G401 (cell line): ENCODE data around the gene TREML4. TPM values are rescaled to one million over a fixed set of nuclear protein-coding genes. Genes with fewer than 3 reads are reported as not detected.

ENCODE experiments used
- DNase-seq: peaks from one replicate; pipeline ENCODE4 v3.0.0-alpha.2; 2015; ENCODE audit warnings: low spot score
- in situ Hi-C: cut with HindIII; loops from 2 replicates; pipeline ENCODE4 v1.10.0; 2016; ENCODE audit warnings: low sequenced_read_pairs, mixed read lengths
- total RNA-seq: library from RNA; depleted of rRNA; stranded (reverse); fragments of >200 nt; shearing (Covaris generic); gene quantifications from 2 replicates; pipeline ENCODE4 v1.2.3, GENCODE V29; 2014; rRNA removed

TREML4 gene
- total RNA-seq, 1 experiment from 2014 or later: not detected

- no peak for DNase-seq
- in situ Hi-C loops: no loop called here
Measured at GRCh38 chr6:41274256-41274655, 46.1 kb downstream of the TREML4 start.

GRCh38 chr6:41275489-41275888 lies 47.3 kb downstream of the TREML4 start:
- in situ Hi-C loops: no loop called here
- DNase-seq: no peak

- no peak for DNase-seq
Measured at GRCh38 chr6:41277605-41278004, 49.5 kb downstream of the TREML4 start.

GRCh38 chr6:41278699-41279405 lies 50.7 kb downstream of the TREML4 start:
- peak; percentile 8 for DNase-seq
- in situ Hi-C loops: no loop called here

More at GRCh38 chr6:41277605-41278004, 49.5 kb downstream of the TREML4 start:
- in situ Hi-C loops: no loop called here

GRCh38 chr6:41280381-41281057 lies 52.4 kb downstream of the TREML4 start:
- DNase-seq: no peak
- in situ Hi-C loops: no loop called here

- in situ Hi-C loops: no loop called here
- no peak for DNase-seq
Measured at GRCh38 chr6:41283600-41283999, 55.5 kb downstream of the TREML4 start.

- in situ Hi-C loops: no loop called here
- no peak for DNase-seq
Measured at GRCh38 chr6:41284726-41285125, 56.6 kb downstream of the TREML4 start.

GRCh38 chr6:41286544-41287346 lies 58.6 kb downstream of the TREML4 start, which contains the start of gene TREM1:
Gene TREM1 (minus strand): TSS chr6:41286682. CDS start chr6:41286655, 27 bp downstream.
- in situ Hi-C loops: no loop called here
- no peak for DNase-seq

GRCh38 chr6:41288030-41288753 lies 60.0 kb downstream of the TREML4 start:
- in situ Hi-C loops: no loop called here
- DNase-seq: no peak

Other genes with a start within 250 kb of the TREML4 start
- gene UNC5CL, start 189.1 kb upstream of the TREML4 start, total RNA-seq: 0.71 TPM in 1 of 2 replicates, not detected in the other
- gene TSPO2, start 185.9 kb upstream of the TREML4 start, total RNA-seq: not detected in 2 replicates
- gene APOBEC2, start 175.1 kb upstream of the TREML4 start, total RNA-seq: not detected in 2 replicates
- gene OARD1, start 156.0 kb upstream of the TREML4 start, total RNA-seq: 8.7 and 14.8 TPM in 2 replicates
- 21.2 and 26.8 TPM in 2 replicates for gene NFYA, start 155.4 kb upstream of the TREML4 start, total RNA-seq
- not detected in 2 replicates for gene TREML1, start 74.0 kb upstream of the TREML4 start, total RNA-seq
- gene TREM2, start 65.2 kb upstream of the TREML4 start, total RNA-seq: not detected in 2 replicates
- not detected in 2 replicates for gene TREML2, start 27.2 kb upstream of the TREML4 start, total RNA-seq
- not detected in 2 replicates for gene TREM1, start 58.3 kb downstream of the TREML4 start, total RNA-seq
- not detected in 2 replicates for gene NCR2, start 107.3 kb downstream of the TREML4 start, total RNA-seq